ENCODE results near the gene FAM170B. TPM values are rescaled to one million over a fixed set of nuclear protein-coding genes. Genes with fewer than 3 reads are reported as not detected.

Gene FAM170B
- total and polyA plus RNA-seq, 2 of the 4 experiments (the other 2 are of a cell fraction), result not detected

GRCh38 chr10:49116509-49117375, 17.1 kb downstream of the FAM170B start:
- Histone ChIP-seq H3K9me1 (ENCODE audit: insufficient read depth, low read length) (peaks cover 4% of the 10 kb centered on the region; the same call in 1 of the 2 replicates), H4K8ac (ENCODE audit: low read depth in 2 of 2, low read length in 2 of 2) (no peak overlapping the region), H3K56ac (ENCODE audit: extremely low read depth, insufficient read depth, low read length) (no peak overlapping the region), H4K20me1 (ENCODE audit: insufficient read depth, low read length) (peaks cover 6% of the 10 kb centered on the region; the same call in 1 of the 2 replicates), H3K36me3 (ENCODE audit: control insufficient read depth, insufficient read depth, low read length) (no peaks in the 10 kb centered on the region), H3K4me3 (ENCODE audit: insufficient read depth, low read depth, low read length) (no peak overlapping the region), H3K4me1 (ENCODE audit: control insufficient read depth, insufficient read depth, low read length) (peaks cover 11% of the 10 kb centered on the region; the same call in 1 of the 2 replicates), H2AK9ac (replicated peaks; ENCODE audit: low read depth, low read length, poor library complexity) (no peak overlapping the region), H3K27ac (ENCODE audit: insufficient read depth, low read length) (no peak overlapping the region), H3K4ac (ENCODE audit: low read depth, low read length) (no peak overlapping the region), H3K4me2 (ENCODE audit: low read depth, low read length) (no peak overlapping the region), H2BK20ac (ENCODE audit: low read depth, low read length) (no peak overlapping the region), H3K9me3 (ENCODE audit: control insufficient read depth, insufficient read depth, low read length) (no peaks in the 10 kb centered on the region), H4K91ac (ENCODE audit: insufficient read depth, low read depth, low read length) (no peak overlapping the region), H3K23ac (ENCODE audit: low read depth, low read length) (no peak overlapping the region), H2BK15ac (ENCODE audit: low read depth, low read length) (no peak overlapping the region), H3K27me3 (ENCODE audit: control insufficient read depth, insufficient read depth, low read length) (peaks cover 2% of the 10 kb centered on the region), H3K79me1 (ENCODE audit: low read depth in 1 of 2, low read length in 2 of 2) (peaks cover 0 to 30% of the 10 kb centered on the region in 2 experiments; a peak in 3 of 4 replicates), H2AK5ac (ENCODE audit: low read depth, low read length) (0 out of 2 replicates have a peak overlapping the region, but pooled peaks have one; percentile 43), H2BK120ac (ENCODE audit: low read depth, low read length) (no peak overlapping the region), H4K5ac (ENCODE audit: low read depth, low read length) (no peak overlapping the region), H3K9ac (ENCODE audit: low read depth, low read length) (no peak overlapping the region), H3K18ac (ENCODE audit: low read depth, low read length) (no peak overlapping the region), H2BK5ac (ENCODE audit: low read depth, low read length, poor library complexity, severe bottlenecking) (no peak overlapping the region), H2AFZ (replicated peaks; ENCODE audit: low read length, poor library complexity) (peak overlapping the region; percentile 17), H3K14ac (replicated peaks; ENCODE audit: low read depth, low read length) (no peak overlapping the region)
- dilution Hi-C loops (cut with HindIII; ENCODE audit: low sequenced_read_pairs, unreplicated experiment), result no loop called here
- in situ Hi-C loops (cut with MboI; ENCODE audit: low sequenced_read_pairs), result no loop called here
- BruUV-seq (replicated peaks), result no TSS peak
- DNase-seq (no peak), ATAC-seq (ENCODE audit: low read depth) (no peak)
- intact Hi-C loops (cut with micrococcal nuclease), result loop anchor here (10.0 kb wide), 1 partner anchor 178 kb away; the partner anchor contains the start of gene C10orf71
- POLR2A ChIA-PET (ENCODE audit: unreplicated experiment), result no interaction called here
- CTCF ChIA-PET, result no interaction called here
- WGBS, 2 experiments (ENCODE audit: extremely low coverage in 2 of 2, insufficient read length in 1 of 2), result 90% methylated on average over 2 of the region's 5 CpGs; no CpG with 5 or more reads in 1 of the 2 experiments
- no peak for TF ChIP-seq POLR2A (IDR thresholded peaks at IDR 0.05; ENCODE audit: low read depth, low read length)
- TF ChIP-seq CEBPB (IDR thresholded peaks at IDR 0.05; ENCODE audit: low read depth, low read length), result no peak
- no peak for TF ChIP-seq MAZ (IDR thresholded peaks at IDR 0.05; ENCODE audit: borderline replicate concordance, low read depth, low read length)
- TF ChIP-seq MAFK (IDR thresholded peaks at IDR 0.05; ENCODE audit: low read depth, low read length), result no peak
- no peak for TF ChIP-seq MXI1 (IDR thresholded peaks at IDR 0.05; ENCODE audit: borderline replicate concordance, low read depth, low read length)
- no peak for TF ChIP-seq RCOR1 (IDR thresholded peaks at IDR 0.05; ENCODE audit: insufficient replicate concordance, low read length)
- TF ChIP-seq CHD1 (IDR thresholded peaks at IDR 0.05; ENCODE audit: low read depth, low read length), result no peak

All from IMR-90 (cell line).